Hematopoietic multipotent progenitor cell treated with erythropoietin and hydrocortisone succinate and interleukin-3 and kit ligand, for 6 days (in vitro differentiated cells): ENCODE results near the gene LHPP.
A peak's percentile ranks its signal among the peaks of the same experiment; 100 is the strongest.

ENCODE experiments used
- DNase-seq: peaks from one replicate; pipeline ENCODE4 v3.0.0-alpha.2; 2015

Gene LHPP

GRCh38 chr10:124448696-124449169, 12.9 kb upstream of the LHPP start:
- no peak for DNase-seq

- DNase-seq, result no peak
These were observed 12.2 kb upstream of the LHPP start for GRCh38 chr10:124449170-124450011.

- DNase-seq, result no peak
These were observed 11.4 kb upstream of the LHPP start, which contains the start of gene NKX1-2 for GRCh38 chr10:124450012-124450782. Gene NKX1-2, minus strand, starts transcription at chr10:124450035. Its CDS starts 92 bp downstream, at chr10:124449943.

GRCh38 chr10:124450783-124451057, 10.9 kb upstream of the LHPP start:
- no peak for DNase-seq

GRCh38 chr10:124451276-124451675, 10.3 kb upstream of the LHPP start:
- no peak for DNase-seq

GRCh38 chr10:124453960-124454610, 7.5 kb upstream of the LHPP start:
- peak; percentile 60 for DNase-seq

GRCh38 chr10:124455441-124455840, 6.2 kb upstream of the LHPP start:
- no peak for DNase-seq

GRCh38 chr10:124458473-124458872, 3.1 kb upstream of the LHPP start:
- no peak for DNase-seq

- DNase-seq, result no peak
These were observed 2.7 kb upstream of the LHPP start for GRCh38 chr10:124458889-124459288.

GRCh38 chr10:124459395-124459794, 2.2 kb upstream of the LHPP start:
- DNase-seq, result no peak

GRCh38 chr10:124460144-124460543, 1.5 kb upstream of the LHPP start:
- DNase-seq, result no peak

GRCh38 chr10:124462348-124462695, 699 bp downstream of the LHPP start:
- no peak for DNase-seq

GRCh38 chr10:124464028-124464965, 2.7 kb downstream of the LHPP start:
- DNase-seq, result peak; percentile 58

GRCh38 chr10:124465003-124465776, 3.6 kb downstream of the LHPP start:
- peak; percentile 64 for DNase-seq

- peak; percentile 85 for DNase-seq
These were observed 4.3 kb downstream of the LHPP start for GRCh38 chr10:124465777-124466488.

GRCh38 chr10:124467165-124467564, 5.5 kb downstream of the LHPP start:
- no peak for DNase-seq

GRCh38 chr10:124468624-124469023, 7.0 kb downstream of the LHPP start:
- no peak for DNase-seq

- DNase-seq, result no peak
These were observed 8.4 kb downstream of the LHPP start for GRCh38 chr10:124469956-124470484.

GRCh38 chr10:124470544-124471434, 9.2 kb downstream of the LHPP start:
- DNase-seq, result no peak

- DNase-seq, result no peak
These were observed 10.4 kb downstream of the LHPP start for GRCh38 chr10:124472071-124472470.
